Measurements from ENCODE around the gene ANKUB1.
A peak's percentile ranks its signal among the peaks of the same experiment; 100 is the strongest.

Gene ANKUB1

DNA sequence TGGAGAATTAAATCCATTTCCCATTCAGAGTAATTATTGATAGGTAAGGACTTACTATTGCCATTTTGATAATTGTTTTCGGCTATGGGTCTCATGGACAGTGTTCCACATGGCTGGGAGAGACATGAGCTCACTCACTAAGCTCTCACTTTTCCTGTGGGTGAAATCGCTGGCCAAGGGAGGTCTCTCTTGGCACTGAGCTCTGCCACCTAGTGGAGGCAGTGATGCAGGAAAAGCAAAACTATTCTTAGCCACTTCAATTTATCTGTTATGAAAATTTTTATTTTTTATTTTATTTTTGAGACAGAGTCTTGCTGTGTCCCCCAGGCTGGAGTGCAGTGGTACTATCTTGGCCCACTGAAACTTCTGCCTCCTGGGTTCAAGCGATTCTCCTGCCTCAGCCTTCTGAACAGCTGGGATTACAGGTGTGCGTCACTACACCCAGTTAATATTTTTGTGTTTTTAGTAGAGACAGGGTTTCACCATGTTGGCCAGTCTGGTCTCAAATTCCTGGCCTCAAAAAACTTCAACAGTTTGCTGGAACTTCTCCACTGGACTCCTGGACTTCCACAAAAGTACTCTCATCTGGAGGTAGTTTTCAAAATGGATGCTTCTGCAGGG lies 16.0 kb upstream of the ANKUB1 start:
- peak; percentile 46 for DNase-seq

DNA sequence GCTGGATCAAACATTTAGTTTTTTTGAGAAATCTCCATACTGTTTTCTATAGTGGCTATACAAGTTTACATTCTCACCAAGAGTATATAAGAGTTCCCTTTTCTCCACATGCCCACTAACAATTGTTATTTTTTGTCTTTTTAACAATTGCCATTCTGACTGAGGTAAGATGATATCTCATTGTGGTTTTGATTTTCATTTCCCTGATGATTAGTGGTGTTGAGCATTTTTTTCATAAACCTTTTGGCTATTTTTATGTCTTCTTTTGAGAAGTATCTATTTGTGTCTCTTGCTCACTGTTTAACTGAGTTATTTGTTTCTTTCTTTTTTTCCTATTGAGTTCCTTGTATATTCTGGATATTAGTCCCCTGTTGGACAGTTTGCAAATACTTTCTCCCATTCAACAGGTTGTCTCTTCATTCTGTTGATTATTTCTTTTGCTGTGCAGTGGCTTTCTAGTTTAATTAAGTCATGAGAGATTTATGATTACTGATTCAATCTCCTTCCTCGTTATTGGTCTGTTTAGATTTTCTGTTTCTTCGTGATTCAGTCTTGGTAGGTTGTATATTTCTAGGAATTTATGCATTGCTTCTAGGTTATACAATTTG lies 13.9 kb upstream of the ANKUB1 start:
- no peak for DNase-seq

DNA sequence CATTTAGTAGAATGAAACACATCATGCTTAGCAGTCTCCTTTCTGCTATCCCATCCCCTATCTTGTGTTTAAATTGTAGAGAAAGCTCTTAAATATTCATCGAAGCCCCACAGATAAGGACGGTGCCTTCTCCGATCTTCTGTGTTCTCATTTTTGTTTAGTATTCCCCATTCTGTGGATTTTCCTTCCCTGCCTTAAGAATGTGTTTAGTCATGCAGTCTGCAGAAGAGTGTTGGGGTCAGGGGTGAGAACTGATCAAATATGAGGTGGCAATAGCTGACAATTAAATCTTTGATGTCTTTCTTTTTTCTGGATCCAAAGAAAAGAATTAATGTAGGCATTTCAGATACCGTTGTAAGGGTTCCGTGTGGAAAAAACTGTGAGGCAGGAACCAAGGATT lies 9.3 kb upstream of the ANKUB1 start:
- DNase-seq, result no peak

DNA sequence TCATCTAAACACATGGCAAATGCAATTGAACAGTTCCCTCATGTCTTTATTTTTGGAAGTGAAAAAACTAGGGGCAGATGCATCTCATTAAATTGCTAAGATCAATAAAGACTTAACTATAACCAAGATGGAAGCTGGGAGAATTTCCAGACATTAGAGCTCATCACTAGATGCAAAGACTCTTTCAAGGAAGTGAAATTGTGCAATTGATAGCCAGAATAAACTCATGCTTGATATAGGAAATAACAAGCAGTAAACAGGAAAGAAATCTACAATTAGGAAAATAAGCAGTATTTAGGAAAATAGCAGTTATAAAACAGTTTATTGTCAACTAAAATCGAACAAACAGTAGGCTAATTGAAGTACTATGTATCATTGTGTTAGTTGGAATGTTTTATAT lies 8.8 kb upstream of the ANKUB1 start:
- DNase-seq, result no peak

DNA sequence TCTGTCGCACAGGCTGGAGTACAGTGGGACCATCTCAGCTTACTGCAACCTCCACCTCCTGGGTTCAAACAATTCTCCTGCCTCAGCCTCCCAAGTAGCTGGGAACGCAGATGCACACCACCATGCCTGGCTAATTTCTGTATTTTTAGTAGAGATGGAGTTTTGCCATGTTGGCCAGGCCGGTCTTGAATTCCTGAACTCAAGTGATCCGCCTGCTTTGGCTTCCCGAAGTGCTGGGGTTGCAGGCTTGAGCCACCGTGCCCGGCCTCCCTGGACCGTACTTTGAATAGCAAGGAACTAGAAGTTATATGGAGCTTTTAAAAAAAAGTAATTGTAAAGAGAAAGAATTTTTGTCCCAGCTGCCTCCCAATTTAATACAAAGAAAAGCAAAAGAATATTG lies 8.3 kb upstream of the ANKUB1 start:
- no peak for DNase-seq

DNA sequence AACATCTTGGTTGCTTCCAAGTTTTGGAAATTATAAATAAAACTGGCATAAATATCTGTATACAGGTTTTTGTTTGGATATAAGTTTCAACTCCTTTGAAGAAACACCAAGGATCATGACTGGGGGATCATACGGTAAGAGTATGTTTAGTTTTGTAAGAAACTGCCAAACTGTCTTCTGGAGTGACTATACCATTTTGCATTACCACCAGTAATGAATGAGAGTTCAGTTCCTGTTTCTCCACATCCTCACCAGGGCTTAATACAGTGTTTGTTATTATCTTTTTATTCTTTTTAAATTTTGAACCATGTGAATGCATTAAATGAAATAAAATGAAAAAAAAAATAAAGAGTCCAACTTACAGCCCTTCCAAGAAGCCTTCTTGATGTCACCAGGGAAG lies 3.7 kb upstream of the ANKUB1 start:
- no peak for DNase-seq

DNA sequence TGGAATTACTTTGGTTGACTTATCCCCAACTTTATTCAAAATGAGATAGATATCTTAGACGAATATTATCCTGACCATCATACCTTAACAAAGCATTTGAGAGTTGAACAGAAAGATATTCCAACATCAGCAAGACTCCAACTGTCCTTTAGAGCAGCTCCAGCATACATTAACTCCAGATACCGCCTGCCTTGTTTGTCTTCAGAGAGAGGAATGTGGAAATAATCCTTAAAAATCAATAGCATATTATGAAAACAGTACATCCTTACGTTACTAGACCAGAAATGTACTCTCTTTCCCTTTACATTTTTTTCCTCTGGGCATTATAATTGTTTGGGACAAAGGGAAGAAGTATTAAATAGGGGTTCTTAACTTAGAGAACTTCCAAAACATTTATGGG lies 1.7 kb downstream of the ANKUB1 start:
- DNase-seq, result no peak

DNA sequence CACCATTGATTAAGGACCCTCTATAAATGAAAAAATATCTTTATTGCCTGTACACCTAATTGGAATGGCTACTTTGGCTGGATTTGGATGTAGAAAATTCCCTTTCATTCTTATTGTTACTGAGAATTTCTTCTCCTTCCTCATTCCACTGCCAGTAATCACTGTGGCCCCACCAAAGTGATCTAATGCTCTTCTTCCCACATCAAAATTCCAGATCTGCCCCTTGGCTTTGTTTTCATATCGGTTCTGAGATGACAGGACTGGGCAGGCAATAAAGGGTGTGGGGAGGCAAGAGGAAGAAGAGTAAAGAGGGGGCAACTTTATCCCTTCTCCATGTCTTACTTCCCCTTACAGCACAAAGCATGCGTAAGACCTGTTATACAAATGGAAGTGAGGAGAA lies 2.1 kb downstream of the ANKUB1 start:
- no peak for DNase-seq

DNA sequence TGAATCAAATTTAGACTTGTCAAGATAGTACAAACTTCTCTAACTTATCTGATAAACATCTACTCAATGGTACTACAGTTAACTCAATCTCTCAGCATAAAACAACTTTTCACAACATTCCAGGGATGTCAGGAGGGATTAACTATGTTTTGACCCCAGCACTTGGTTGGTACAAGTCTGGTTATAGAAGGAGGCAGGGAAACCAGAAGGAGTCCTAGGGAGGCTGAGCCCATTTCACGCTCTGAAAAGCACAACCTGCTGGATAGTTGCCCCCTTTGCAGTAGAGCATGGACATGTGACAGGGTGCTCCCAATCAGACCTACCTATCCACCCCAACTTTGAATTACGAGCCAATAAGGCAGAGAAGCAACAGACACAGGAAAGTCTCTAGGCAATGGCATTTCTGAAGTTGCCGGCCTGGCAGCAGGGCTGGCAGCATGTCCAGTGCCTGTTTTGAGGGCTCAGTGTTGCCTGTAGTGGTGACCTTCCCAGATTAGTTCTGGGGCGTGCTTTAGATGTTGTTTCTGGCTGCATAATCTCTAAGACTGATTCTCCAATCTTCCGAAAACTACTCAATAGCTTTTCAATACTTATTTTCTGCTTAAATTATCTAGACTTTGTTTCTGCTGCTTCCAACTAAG lies 8.2 kb downstream of the ANKUB1 start:
- no peak for DNase-seq

DNA sequence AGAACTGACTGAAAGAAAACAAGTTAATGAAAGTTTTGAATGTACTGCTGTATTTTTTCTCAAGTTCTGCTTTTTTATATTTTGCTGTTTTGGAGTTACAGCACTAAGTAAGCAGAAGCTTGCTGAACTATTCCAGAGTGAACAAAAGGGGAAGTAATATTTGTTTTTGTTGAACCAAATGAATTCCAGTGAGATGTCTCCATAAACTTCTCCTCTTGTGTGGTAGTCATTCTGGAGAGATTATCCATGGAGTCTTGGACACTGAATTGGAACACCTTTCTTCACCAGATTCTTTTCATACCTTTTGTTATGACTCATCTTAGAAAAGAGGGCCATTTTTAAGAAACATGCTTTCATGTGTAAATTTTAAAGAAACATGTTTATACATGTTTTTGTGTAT lies 8.8 kb downstream of the ANKUB1 start:
- no peak for DNase-seq

DNA sequence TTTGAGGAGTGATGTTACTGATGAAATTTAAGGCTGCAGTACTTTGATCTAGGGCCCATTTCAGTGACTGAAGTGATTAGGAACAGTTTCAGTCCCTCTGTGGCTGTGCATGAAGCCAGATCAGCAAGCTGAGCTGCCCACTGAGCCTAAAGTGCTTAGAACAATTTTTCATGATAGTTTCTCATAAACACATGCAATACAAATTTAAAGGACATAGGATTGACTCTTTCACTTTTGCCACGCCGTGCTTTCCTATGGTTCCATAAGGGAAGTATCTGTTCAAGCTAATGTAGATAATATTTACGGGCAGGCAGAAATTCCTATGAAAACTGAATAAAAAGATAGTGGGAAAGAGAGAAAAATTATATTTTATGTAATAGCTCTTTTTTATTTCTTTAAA lies 10.6 kb downstream of the ANKUB1 start:
- no peak for DNase-seq

DNA sequence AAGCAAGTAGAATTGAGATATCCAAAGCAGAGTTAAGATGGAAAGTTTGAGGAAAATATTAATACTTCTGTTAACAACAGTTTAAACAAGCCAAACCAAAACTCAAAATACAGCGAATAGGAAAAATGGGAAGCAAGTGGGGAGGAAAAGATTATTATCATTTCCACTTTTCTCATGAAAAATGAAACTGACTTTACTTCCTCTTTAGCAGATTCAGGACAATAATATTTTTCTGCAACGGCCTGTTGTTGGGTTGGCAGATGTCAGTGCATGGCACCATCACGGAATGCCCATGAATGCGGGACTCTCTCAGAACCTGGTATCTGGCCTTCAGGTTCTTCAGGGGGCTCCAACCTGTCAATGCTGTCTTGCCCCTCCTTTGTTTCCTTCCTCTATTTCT lies 11.1 kb downstream of the ANKUB1 start:
- DNase-seq, result no peak

DNA sequence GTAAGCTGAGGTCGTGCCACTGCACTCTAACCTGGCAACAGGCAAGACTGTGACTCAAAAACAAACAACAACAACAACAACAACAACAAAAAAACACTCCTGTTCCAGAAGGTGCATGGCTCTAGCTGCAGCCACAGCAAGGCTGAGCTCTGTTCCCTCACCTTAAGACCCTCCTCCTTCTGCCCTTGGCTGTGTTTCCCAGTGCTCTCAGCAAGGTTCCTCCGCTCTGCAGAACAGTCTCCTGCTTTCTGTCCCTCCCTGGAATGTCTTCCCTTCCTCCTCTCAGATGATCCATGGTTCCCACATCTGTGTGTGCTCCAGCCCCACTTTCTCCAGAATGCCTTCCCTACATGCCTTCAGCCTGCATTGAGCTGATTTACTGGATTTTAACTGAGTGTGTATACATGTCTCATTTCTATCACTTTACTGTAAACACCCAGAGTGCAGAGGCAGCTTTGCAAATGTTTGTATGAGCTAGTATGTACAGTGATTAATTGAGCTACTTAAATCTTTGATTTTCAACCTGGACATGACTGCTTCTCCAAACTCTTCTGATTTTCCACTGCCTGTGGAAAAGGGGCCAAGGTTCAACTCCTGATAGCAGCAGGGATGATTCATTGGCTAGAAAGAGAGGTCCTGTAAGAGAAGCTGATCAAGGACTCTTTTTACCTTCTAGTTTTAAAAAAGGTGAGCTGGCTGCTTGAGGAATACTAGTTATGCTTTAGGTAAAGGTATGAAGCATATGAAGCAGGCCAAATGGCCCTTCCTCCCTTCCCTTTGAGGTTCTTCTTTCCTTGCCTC lies 14.7 kb downstream of the ANKUB1 start:
- no peak for DNase-seq

DNA sequence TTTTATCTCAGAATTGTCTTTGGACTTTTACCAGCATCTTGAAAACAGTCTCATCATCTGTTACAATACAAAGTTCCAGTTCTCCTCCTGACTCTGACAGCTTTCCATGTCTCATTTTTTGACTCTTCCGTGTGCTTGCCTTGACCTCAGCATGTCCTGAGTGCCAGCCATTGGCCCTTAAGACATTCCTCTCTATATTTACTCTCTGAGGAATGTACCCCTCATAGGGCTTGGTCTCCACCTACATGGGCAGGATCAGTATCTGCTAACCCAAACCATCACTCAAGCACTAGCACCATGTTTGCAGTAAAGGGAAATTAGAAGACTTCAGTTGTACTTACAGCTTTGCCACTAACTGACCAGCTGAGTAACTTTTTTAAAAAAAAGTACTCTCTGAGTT lies 16.2 kb downstream of the ANKUB1 start:
- no peak for DNase-seq

DNA sequence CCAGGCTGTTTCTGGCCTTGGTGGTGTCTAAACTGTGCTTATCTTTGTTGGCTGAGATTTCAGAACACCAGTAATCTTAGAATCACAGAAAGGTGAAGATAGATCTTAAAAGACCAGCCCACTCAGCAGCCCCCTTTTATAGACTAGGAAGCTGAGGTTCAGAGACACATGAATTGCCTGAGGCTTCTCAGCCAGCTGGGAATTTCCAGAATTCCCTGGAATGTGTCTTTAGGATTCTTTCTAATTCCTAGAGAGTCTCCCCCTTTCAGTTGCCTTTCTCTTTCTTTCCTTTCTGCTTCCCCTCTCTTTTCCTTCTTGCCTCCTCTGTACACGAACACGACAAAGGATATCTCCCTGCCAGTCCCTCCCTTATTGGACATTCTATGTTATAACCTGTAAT lies 19.5 kb downstream of the ANKUB1 start:
- no peak for DNase-seq

DNA sequence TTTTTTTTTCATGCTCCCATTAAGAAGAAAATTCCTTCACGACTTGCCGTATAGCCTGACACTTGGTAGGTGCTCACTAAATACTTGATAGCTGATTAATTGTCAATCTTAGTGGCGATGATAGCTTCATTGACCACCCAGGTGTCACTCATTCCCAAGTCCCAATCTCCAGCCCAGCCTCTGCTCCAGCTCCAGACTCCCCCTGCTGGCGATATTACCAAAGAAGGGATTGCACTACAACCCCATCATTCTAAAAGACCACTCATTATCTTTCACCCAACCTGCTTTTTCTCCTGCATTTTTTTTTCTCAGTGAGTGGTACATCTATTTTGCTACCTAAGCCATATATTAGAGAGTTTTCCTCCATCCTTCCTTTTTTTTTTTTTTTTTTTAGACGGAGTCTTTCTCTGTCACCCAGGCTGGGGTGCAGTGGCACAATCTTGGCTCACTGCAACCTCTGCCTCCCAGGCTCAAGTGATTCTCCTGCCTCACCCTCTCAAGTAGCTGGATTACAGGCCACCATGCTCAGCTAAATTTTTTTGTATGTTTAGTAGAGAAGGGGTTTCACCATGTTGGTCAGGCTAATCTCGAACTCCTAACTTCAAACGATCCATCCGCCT lies 20.6 kb downstream of the ANKUB1 start:
- peak; percentile 56 for DNase-seq

DNA sequence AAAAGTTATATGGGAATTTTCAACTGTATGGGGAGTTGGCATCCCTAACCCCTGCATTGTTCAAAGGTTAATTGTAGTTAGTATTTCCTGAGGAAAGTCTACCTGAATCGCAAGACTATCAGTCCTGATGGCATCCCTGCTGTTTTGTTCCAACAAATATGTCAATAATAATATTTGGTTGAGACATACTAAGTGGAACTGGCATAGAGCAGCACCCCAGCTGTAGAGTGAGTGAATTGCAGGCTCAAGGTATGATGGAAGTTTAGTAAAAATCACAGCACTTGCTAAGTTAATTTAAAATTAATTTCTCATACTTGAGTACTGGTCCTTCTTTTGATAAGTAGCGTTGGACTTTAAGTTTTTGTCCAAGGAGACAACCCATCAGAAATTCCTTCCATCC lies 22.1 kb downstream of the ANKUB1 start:
- no peak for DNase-seq

DNA sequence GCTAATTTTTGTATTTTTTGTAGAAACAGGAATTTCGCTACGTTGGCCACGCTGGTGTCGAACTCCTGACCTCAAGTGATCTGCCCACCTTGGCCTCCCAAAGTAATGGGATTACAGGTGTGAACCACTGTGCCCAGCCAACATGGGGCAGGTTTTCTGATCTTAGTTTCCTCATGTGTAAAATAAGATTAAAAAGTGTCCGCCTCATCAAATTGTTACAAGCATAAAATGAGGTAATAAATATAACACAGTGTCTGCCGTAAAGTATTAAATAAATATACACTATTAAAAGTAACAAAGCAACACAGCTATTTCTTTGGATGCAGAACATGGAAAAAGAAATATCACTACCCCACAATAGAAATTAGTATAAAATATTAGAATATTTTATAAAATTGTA lies 23.6 kb downstream of the ANKUB1 start:
- no peak for DNase-seq

DNA sequence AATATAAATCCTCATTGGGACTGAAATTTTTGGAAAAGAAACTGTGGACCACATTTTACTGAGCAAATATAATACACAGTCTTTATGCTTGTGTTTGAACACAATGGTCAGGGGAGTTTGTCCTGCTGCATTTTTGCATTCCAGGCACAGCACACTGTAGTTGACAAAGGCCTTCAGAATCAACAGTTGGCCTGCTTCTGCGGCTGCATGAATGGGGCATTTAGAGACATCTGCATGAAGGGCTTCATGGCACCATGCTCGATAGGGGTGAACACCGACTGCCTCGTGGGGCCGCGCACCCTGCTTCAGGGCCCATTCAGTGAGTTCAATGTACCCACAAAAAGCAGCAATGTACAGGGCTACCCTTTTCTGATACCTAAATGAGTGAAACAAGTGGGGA lies 24.6 kb downstream of the ANKUB1 start:
- DNase-seq, result no peak

DNA sequence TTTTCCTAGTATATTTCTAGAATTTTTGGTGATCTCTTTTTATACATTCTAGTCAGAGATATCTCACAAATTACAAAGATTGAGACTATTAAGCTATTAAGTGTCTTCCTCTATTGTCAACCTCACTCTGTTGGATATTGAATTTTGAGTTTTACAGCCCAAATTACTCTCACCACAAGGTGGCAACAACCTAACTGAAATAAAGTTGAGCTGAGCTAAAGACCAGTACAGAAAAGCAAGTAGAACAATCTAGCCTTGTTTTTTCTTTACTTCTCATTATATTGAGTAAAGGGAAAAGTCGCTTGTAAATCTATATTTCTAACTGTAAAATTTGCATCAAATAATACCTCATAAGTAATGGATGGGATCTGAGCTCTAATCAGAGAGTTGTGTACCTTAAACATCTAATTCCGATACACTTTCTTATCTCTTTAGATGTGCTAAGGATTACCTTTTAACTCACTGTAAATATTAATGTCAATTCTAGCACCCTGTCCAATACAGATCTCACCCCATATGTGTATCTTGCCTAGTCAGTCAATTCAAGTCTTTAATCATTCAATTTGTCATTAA lies 26.5 kb downstream of the ANKUB1 start:
- DNase-seq, result peak; percentile 8

DNA sequence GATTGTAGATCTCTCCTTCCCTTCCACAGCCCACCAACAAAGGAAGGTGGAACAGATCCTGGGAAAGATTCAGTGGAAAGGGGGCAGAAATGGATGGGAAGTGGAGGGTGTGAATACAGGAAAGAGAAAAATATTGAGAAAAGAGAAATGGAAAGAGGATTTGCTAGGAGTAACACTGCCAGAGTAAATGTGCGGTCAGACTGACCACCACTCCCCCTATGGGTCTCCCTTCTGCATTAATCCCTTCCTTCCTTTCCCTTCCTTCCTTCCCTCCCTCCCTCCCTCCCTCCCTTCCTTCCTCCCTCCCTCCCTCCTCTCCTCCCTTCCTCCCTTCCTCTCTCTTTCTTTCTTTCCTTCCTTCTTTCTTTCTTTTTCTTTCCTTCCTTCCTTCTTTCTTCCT lies 28.1 kb downstream of the ANKUB1 start:
- no peak for DNase-seq

DNA sequence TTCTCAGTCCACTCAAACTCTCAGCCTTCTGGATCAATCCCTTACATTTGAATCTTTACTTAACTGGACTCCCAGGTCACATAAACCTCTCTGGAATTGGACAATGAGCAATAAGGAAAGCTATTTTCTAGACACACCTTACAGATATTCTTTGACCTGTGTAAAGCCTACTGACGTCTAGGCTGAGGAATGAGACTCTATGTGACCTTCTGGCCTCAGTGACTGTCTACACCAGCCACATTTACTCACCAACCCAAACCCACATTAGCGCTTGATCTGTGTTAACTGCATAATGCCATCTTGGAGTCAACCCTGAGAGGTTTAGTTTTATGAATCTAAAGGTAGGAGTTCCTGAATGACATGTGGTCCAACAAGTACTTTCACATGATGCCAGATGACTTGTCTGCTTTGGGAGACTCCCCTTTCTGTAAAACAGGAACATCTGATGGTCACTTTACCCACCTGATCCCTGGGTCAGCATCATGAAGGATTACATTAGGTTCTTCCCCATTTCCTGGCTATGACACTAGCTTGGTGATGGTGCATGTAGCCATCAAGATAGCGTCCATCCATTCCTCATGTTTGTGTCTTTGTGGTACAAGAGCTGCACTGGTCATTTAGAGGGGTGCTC lies 28.7 kb downstream of the ANKUB1 start:
- DNase-seq, result no peak

DNA sequence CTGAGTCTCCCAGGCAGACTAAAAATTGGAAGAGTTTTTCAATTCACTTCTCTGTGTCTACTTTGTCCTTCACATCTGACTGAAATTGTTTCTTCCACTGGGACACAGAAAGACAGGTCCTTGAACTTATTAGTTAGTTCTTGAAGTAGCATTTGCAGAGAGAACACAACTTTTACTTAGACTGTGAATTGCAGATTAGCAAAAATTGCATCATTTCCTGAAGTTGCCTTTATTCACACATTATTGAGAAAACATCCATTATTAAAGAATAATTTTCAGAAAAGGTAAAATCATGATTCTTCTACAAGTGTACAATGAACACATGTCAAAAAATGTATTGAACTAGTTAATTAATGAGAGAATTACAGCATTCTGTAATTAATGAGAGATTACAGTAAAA lies 38.6 kb downstream of the ANKUB1 start:
- no peak for DNase-seq
